Neural progenitor cell (in vitro differentiated cells): ENCODE results near the gene KRTAP9-7.

Experiments used
- EZH2 ChIP-seq: fragments of 200-600 bp; sonication (generic); IDR thresholded peaks from 2 replicates; pipeline ENCODE4 v1.6.1; 2017; ENCODE audit warnings: antibody characterized with exemption, mild to moderate bottlenecking, moderate library complexity
- EZH2phosphoT487 ChIP-seq: fragments of 200-600 bp; sonication (generic); IDR thresholded peaks from 2 replicates; pipeline ENCODE4 v1.6.1; 2017; ENCODE audit warnings: antibody characterized with exemption
- TF ChIP-seq, protein P1 (sequence below): fragments of 200-600 bp; sonication (generic); IDR thresholded peaks from 2 replicates; pipeline ENCODE4 v1.5.1; 2017; ENCODE audit warnings: antibody characterized with exemption, mild to moderate bottlenecking

DNA sequence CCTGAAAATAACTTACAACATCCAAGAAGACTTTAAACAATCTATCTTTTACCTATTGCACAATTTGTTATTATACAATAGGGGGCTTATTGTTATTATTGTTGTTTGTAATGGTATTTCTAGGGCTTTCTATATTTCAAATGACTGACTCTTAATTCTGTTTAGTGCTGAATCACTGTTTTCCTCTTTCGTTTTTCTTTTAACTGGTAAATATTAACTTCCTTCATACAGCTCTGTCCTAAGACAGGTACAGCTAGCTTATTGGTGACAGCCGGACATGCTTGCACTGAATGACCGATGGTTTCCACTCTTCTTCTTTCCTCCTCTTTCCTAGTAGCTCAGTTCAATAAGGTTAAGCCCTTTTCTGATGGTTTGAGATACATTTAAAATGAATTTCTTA lies 11.6 kb downstream of the KRTAP9-7 start:
- TF ChIP-seq, protein P1, sequence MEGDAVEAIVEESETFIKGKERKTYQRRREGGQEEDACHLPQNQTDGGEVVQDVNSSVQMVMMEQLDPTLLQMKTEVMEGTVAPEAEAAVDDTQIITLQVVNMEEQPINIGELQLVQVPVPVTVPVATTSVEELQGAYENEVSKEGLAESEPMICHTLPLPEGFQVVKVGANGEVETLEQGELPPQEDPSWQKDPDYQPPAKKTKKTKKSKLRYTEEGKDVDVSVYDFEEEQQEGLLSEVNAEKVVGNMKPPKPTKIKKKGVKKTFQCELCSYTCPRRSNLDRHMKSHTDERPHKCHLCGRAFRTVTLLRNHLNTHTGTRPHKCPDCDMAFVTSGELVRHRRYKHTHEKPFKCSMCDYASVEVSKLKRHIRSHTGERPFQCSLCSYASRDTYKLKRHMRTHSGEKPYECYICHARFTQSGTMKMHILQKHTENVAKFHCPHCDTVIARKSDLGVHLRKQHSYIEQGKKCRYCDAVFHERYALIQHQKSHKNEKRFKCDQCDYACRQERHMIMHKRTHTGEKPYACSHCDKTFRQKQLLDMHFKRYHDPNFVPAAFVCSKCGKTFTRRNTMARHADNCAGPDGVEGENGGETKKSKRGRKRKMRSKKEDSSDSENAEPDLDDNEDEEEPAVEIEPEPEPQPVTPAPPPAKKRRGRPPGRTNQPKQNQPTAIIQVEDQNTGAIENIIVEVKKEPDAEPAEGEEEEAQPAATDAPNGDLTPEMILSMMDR, result no peak
- TF ChIP-seq EZH2 (no peak), EZH2phosphoT487 (no peak)
